NCI-H345 treated with DMSO at 0.1 percent for 48 hours (cell line): ENCODE results near the gene DNASE1L1.

Source experiments
- DNase-seq: peaks from one replicate; lab custom pipeline; 2025; ENCODE audit not compliant: unreplicated experiment; lab: John Stamatoyannopoulos, UW

DNASE1L1 gene

DNA sequence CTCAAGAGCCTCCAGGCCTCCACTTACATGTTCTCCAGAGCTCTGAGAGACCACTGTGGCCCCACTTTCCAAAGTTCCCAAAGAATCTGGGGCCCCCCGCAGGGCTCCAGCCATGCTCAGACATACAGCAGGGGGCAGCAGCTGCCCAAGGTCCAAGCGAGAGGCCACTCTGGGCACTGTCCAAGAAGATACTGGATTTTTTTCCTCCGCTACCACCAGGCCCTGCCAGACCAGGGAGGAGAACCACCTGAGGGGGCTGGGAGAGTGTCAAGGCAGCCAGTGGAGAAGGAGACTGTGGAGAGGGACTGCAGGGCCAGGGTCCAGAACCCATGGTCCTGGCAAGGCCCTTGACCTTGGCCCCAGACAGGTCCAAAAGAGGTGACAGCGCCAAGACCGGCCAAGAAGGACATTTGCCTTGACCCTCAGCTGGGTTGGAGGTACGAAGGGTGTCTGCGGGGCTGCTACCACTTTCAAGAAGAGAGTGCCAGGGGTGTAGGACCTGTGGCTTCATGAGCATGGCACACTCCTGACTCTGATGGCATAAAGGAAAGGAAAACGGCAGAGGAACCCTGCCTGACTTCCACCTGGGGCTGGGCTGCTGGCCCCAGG is 24.7 kb downstream of the DNASE1L1 start:
- no peak for DNase-seq

GRCh38 chrX:154383359-154384283 is 25.4 kb downstream of the DNASE1L1 start:
- no peak for DNase-seq

- no peak for DNase-seq
These were observed 26.5 kb downstream of the DNASE1L1 start for GRCh38 chrX:154382483-154383069.

DNA sequence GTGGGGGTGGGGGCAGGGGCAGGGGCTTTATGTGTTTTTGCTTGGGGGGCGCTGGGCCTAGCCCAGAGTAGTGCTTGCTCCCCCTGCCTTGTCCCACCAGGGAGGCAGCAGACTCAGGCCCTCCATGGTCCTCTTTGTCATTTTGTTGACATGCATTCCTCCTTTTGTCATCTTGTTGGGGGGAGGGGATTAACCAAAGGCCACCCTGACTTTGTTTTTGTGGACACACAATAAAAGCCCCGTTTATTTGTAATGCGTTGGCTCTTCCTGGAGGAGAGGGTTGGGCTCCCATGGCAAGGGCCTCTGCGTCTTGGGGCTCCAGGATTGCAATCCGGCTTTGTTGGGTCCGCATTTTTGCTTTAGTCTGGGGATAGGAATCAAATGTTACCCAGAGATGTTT is 27.8 kb downstream of the DNASE1L1 start:
- DNase-seq: no peak

DNA sequence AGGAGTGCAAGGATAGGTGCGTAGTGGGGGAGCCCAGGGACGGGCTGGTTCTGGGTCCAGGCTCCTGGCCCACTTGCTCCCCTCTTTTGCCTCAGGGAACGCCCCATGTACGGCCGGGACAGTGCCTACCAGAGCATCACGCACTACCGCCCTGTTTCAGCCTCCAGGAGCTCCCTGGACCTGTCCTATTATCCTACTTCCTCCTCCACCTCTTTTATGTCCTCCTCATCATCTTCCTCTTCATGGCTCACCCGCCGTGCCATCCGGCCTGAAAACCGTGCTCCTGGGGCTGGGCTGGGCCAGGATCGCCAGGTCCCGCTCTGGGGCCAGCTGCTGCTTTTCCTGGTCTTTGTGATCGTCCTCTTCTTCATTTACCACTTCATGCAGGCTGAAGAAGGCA is 28.3 kb downstream of the DNASE1L1 start:
- no peak for DNase-seq

DNA sequence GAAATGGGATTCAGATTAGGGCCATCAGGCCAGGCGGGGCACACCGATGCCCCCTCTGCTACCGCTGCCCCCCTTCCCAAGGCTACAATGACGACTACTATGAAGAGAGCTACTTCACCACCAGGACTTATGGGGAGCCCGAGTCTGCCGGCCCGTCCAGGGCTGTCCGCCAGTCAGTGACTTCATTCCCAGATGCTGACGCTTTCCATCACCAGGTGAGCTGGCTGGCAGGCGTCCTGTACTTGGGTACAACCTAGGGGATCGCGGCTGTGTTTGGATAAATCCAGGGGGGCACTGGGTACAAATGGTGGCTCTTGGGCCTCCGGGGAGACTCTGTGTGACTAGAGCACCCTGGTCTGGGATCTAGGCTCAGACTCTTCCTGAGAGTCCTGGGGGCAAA is 28.9 kb downstream of the DNASE1L1 start:
- no peak for DNase-seq

- no peak for DNase-seq
These were observed 29.5 kb downstream of the DNASE1L1 start for GRCh38 chrX:154379569-154379951.

- peak; percentile 93 for DNase-seq
These were observed 30.1 kb downstream of the DNASE1L1 start, which contains the start of gene EMD for GRCh38 chrX:154378799-154379568. Gene EMD (plus strand): TSS chrX:154379295. CDS start chrX:154379485, 190 bp downstream.

DNA sequence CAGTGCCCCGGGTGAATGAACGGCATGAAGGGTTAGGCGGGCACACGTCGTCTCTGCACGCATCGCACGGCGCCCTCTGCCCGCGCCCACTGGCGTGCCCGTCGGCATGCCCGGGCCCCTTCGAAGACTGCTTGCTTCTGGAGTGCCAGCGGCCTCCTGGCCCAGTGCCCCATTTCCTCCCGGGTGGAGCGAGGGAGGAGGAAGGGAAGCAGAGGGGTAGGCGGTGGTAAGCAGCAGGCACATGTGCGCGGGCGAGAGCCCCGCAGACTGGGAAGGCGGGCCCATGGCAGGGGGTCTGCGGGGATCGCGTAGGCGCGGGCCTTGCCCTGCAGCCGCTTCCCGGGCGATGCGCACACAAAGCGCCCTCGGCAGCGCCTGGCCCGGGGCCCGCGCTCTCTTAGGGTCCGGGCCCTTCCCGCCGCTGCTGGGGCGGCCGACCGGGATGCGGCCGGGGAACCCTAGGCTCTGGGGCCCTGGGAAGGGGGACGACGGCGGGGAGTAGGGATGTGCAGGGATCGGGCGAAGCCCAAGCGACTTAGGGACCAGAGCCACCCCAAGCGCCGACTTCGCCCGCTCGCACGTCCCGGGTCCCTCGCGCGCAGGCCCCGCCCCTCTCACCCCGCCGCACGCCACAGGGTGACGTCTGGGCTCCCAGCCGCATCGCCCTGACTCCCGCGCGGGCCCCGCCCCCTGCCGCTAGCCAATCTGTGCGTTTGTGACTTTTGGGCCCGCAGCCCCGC is 30.8 kb downstream of the DNASE1L1 start:
- no peak for DNase-seq

- DNase-seq: no peak
These were observed 32.3 kb downstream of the DNASE1L1 start for GRCh38 chrX:154376774-154377173.

GRCh38 chrX:154375156-154375504 is 33.9 kb downstream of the DNASE1L1 start:
- no peak for DNase-seq

GRCh38 chrX:154374313-154375155 is 34.5 kb downstream of the DNASE1L1 start, which contains the start of gene FLNA:
Gene FLNA (minus strand): TSS chrX:154374634. CDS start chrX:154371245, 3,389 bp downstream.
- no peak for DNase-seq

DNA sequence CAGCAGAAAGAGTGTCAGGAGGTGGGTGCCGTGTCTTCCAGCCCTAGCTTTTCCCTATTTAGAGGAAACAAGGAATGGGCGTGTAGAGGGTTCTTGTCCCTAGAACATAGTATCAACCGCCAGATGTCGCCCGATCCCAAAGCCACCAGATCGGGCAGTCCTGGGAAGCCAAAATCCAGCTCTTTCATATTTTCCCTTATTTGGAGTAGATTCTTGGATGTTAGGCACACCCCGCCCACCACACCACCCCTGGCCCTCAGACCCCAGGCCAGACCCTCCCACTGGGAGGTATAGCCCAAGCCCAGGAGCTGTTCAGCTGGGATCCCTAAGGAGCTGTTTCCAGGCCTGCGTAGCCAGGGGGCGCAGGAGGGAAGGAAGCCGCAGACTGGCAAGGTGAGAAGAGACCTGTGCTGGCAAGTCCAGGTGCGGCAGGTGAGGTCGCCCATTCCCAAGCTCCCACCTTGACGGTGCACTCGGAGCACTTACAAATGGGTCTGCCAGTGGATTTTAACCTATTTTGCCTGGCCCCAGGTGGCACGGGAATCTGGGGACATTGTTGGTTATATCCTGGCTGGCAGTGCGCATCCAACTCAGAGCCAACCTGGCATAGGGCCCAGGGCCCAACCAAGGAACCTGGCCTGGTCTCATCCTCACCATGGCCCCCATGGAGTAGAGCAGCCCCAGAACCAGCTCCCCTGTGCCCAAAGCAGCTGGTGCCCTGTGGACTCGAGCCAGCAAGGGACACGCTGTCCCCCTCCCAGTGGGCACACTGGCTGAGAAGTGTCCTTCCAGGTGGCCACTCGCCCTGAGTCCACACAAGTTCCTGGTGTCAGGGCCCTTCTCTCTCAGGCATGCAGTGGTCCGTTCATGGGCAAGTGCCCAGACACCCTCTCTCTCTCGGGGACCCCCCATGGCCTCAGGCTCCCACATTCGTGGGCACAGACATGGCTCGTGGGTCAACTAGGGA is 35.4 kb downstream of the DNASE1L1 start:
- DNase-seq: peak; percentile 54

DNA sequence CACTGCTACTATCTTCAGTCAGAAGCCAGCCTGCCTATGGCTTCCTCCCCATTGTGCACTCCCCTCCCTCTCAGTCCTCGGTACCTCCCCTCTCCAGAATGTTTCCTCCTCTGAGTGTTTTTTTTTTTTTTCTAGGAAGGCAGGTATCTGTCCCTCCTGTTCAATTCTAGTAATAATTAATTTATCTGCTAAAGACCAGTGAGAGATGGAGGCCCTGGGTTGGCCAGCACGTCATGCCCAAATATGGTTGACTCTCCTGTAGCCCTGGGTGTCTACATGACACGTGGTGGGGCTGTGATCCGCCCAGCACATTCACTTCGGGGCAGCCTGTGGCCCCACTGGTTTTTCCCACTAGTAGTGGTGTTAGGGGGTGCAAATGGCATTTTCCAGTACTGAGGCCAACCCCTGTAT is 36.4 kb downstream of the DNASE1L1 start:
- no peak for DNase-seq

GRCh38 chrX:154371789-154372300 is 37.2 kb downstream of the DNASE1L1 start:
- no peak for DNase-seq

- DNase-seq: peak; percentile 83
These were observed 37.9 kb downstream of the DNASE1L1 start for GRCh38 chrX:154371017-154371788.

DNA sequence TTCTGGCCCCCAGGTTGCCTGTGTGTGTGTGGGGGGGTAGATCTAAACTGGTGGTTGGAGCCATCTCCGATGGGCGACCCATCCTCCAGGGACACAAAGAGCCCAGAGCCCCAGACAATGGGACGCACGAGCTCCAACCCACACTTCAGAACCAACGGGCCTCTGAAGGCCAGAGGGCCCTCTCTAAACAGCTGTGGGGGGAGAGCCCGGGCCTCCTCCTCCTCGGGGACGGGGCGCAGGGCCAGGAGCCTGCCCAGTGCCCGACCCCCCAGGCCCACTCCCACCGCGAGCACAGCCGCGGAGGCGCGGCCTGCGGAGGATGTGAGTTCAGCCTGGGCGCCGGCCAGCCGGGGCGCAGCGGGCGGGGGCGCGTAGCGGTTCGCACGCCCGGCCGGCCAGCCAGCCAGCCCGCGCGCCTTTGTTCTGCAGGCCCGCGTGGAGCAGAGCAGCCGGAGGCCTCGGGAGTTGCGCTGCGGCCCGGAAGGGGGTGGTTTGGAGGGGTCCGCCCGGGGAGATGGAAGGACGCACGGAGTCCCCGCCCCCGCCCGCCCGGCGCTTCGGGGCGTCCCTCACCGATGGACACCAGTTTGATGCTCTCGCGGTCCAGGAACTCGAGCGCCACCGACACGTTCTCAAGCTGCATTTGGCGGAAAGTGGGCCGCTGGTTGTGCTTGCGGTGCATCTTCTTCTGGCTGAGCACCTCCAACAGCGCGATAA is 38.6 kb downstream of the DNASE1L1 start:
- no peak for DNase-seq
